VCaP (cell line): ENCODE measurements around the gene CD2AP.
"Not testable (repeated sequence)": the region's sequence is repeated elsewhere in the genome, so short reads cannot be mapped to it uniquely, and the experiment has no call there.

ENCODE experiments used
- H3K27ac ChIP-seq: fragments of 450-650 bp; 2 replicates; pipeline ENCODE4 v1.5.1; 2017
- CTCF ChIP-seq: fragments of 450-650 bp; conservative IDR thresholded peaks from 2 replicates; pipeline ENCODE4 v1.5.1; 2017; ENCODE audit warnings: mild to moderate bottlenecking, moderate library complexity

CD2AP gene

GRCh38 chr6:47631269-47631772 is 153.7 kb downstream of the CD2AP start:
- peak; percentile 75 for TF ChIP-seq CTCF
- H3K27ac ChIP-seq, result no peak overlapping the region

GRCh38 chr6:47631797-47632196 is 154.2 kb downstream of the CD2AP start:
- no peak overlapping the region for H3K27ac ChIP-seq

GRCh38 chr6:47633141-47633540 is 155.6 kb downstream of the CD2AP start:
- H3K27ac ChIP-seq, result no peak overlapping the region
- TF ChIP-seq CTCF, result 0 out of 2 replicates have a peak, but pooled peaks have one; percentile 6

More at GRCh38 chr6:47631797-47632196, 154.2 kb downstream of the CD2AP start:
- TF ChIP-seq CTCF, result no peak

- no peak for TF ChIP-seq CTCF
- no peak overlapping the region for H3K27ac ChIP-seq
Measured at GRCh38 chr6:47634210-47635047, 156.8 kb downstream of the CD2AP start.

GRCh38 chr6:47646689-47647088 is 169.1 kb downstream of the CD2AP start:
- H3K27ac ChIP-seq, result no peak overlapping the region
- no peak for TF ChIP-seq CTCF

- TF ChIP-seq CTCF, result no peak
- H3K27ac ChIP-seq, result no peak overlapping the region
Measured at GRCh38 chr6:47647188-47647587, 169.6 kb downstream of the CD2AP start.

- H3K27ac ChIP-seq, result not testable (repeated sequence)
Measured at GRCh38 chr6:47647626-47648025, 170.0 kb downstream of the CD2AP start.

GRCh38 chr6:47648031-47648430 is 170.4 kb downstream of the CD2AP start:
- no peak for TF ChIP-seq CTCF
- no peak overlapping the region for H3K27ac ChIP-seq
